GM06990 (cell line): Measurements from ENCODE around the gene HSBP1.

Experiments
- DNase-seq: peaks from one replicate; pipeline ENCODE4 v3.0.0-alpha.2; 2011; ENCODE audit not compliant: insufficient read length; ENCODE audit errors: extremely low read depth
- H3K27me3 ChIP-seq: replicated peaks from 2 replicates; pipeline ENCODE4 v1.6.0; 2011; ENCODE audit warnings: low read length; ENCODE audit not compliant: control insufficient read depth, insufficient read depth
- H3K36me3 ChIP-seq: 2 replicates; pipeline ENCODE4 v1.5.1; 2011; ENCODE audit warnings: low read length; ENCODE audit not compliant: control insufficient read depth, insufficient read depth
- H3K4me3 ChIP-seq: replicated peaks from 2 replicates; pipeline ENCODE4 v1.5.1; 2011; ENCODE audit warnings: low read depth, mild to moderate bottlenecking, control low read depth, low read length
- CTCF ChIP-seq: IDR thresholded peaks from 2 replicates; pipeline ENCODE4 v1.5.1; 2011; ENCODE audit warnings: low read length, control low read depth, mild to moderate bottlenecking, inconsistent platforms; ENCODE audit not compliant: insufficient read depth, poor library complexity, severe bottlenecking

Gene HSBP1

GRCh38 chr16:83840060-83840617 is 32.4 kb downstream of the HSBP1 start:
- DNase-seq: no peak
- H3K36me3 ChIP-seq: no peaks in the 10 kb centered on the region
- H3K27me3 ChIP-seq: peaks cover 2% of the 10 kb centered on the region; the same call in 1 of the 2 replicates
- no peak overlapping the region for H3K4me3 ChIP-seq
- no peak for TF ChIP-seq CTCF

GRCh38 chr16:83842291-83842690 is 34.5 kb downstream of the HSBP1 start:
- no peak for TF ChIP-seq CTCF
- DNase-seq: no peak
- peaks cover 2% of the 10 kb centered on the region; the same call in 1 of the 2 replicates for H3K27me3 ChIP-seq
- no peaks in the 10 kb centered on the region for H3K36me3 ChIP-seq
- H3K4me3 ChIP-seq: no peak overlapping the region

GRCh38 chr16:83842756-83843507 is 35.2 kb downstream of the HSBP1 start:
- TF ChIP-seq CTCF: no peak
- Histone ChIP-seq H3K27me3 (peaks cover 2% of the 10 kb centered on the region; the same call in 1 of the 2 replicates), H3K36me3 (no peaks in the 10 kb centered on the region), H3K4me3 (no peak overlapping the region)
- DNase-seq: no peak

- no peak for DNase-seq
- Histone ChIP-seq H3K27me3 (peaks cover 2% of the 10 kb centered on the region; the same call in 1 of the 2 replicates), H3K36me3 (no peaks in the 10 kb centered on the region), H3K4me3 (no peak overlapping the region)
- TF ChIP-seq CTCF: no peak
Measured at GRCh38 chr16:83843657-83844056, 35.9 kb downstream of the HSBP1 start.

GRCh38 chr16:83845263-83845662 is 37.5 kb downstream of the HSBP1 start:
- peaks cover 2% of the 10 kb centered on the region; the same call in 1 of the 2 replicates for H3K27me3 ChIP-seq
- no peak overlapping the region for H3K4me3 ChIP-seq
- no peak for TF ChIP-seq CTCF
- no peaks in the 10 kb centered on the region for H3K36me3 ChIP-seq
- DNase-seq: no peak
